Measurements from ENCODE around the gene SHROOM3. TPM values are rescaled to one million over a fixed set of nuclear protein-coding genes. Genes with fewer than 3 reads are reported as not detected.

Gene SHROOM3
- total and polyA plus RNA-seq, 7 donors = 5.1 to 71.0 (median 28.2) TPM

DNA sequence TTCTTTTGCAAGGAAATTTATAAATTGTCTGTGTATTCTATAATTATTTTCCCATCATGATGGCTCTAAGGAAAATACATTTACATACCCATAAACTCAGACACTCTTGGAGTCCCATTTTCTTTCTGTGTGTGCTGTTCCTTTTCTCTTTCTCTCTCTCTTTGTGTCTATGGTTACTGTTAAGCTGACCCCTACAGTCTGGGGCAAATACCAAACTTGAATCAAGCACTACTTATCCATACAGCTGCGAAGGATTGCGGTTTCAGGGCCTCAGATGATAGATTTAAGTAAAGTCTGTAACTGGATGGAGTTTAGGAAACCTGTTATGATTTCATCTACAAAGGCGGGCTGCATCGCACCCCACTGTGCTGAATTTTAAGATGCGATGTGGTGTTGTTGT is 150.2 kb downstream of the SHROOM3 start:
- Histone ChIP-seq H3K9me3 (no peaks in the 10 kb centered on the region), H3K4me3 (no peak overlapping the region), H3K36me3 (no peaks in the 10 kb centered on the region), H3K27ac (peak overlapping the region; percentile 10 to 80 (median 61)), H3K27me3 (no peaks in the 10 kb centered on the region), H3K4me1 (peaks cover 0 to 32% (median 31%) of the 10 kb centered on the region in 4 donors)
- intact Hi-C loops (cut with DNase I) = no loop called here
- WGBS, 2 donors = 77 to 80% methylated on average over 5 of the region's 5 CpGs
- no peak for DNase-seq
- TF ChIP-seq, protein P1, sequence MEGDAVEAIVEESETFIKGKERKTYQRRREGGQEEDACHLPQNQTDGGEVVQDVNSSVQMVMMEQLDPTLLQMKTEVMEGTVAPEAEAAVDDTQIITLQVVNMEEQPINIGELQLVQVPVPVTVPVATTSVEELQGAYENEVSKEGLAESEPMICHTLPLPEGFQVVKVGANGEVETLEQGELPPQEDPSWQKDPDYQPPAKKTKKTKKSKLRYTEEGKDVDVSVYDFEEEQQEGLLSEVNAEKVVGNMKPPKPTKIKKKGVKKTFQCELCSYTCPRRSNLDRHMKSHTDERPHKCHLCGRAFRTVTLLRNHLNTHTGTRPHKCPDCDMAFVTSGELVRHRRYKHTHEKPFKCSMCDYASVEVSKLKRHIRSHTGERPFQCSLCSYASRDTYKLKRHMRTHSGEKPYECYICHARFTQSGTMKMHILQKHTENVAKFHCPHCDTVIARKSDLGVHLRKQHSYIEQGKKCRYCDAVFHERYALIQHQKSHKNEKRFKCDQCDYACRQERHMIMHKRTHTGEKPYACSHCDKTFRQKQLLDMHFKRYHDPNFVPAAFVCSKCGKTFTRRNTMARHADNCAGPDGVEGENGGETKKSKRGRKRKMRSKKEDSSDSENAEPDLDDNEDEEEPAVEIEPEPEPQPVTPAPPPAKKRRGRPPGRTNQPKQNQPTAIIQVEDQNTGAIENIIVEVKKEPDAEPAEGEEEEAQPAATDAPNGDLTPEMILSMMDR (IDR thresholded peaks at IDR 0.05) = no peak
- no peak for TF ChIP-seq POLR2A (IDR thresholded peaks at IDR 0.05)
- TF ChIP-seq EP300 (IDR thresholded peaks at IDR 0.05) = no peak
- TF ChIP-seq POLR2AphosphoS5 (IDR thresholded peaks at IDR 0.05) = no peak

DNA sequence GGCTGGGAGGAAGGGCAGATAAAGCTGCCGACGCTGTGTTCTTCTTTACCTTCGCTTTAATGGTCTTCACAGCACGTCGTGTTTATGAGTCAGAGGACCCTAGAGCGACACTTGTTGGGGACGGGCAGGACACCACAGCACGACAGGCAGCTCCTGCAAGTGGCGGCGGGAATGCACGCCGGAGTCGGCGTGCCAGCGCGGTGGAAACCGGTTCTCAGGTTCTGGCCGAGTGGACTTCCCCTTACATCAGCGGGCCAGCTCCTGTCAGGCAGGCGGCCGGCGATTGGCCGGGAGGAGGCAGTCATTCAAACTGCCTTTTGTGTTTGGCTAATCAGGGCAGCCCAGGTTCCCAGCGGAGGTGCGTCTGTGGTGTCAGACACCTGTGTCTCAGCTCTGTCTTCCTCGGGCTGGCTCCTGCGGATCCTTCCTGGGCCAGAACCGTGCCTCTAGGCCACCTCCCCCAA is 150.9 kb downstream of the SHROOM3 start:
- H3K4me3 ChIP-seq = peak overlapping the region in 2 of 4 donors; percentile 1 to 31
- DNase-seq = peak; percentile 65
- TF ChIP-seq POLR2AphosphoS5 (IDR thresholded peaks at IDR 0.05) (peak in 1 of 4 donors; percentile 45), POLR2A (IDR thresholded peaks at IDR 0.05) (peak in 1 of 2 donors; percentile 80), EP300 (IDR thresholded peaks at IDR 0.05) (no peak)
- TF ChIP-seq, protein P1 (IDR thresholded peaks at IDR 0.05) = no peak
- intact Hi-C loops (cut with DNase I) = no loop called here
- no peaks in the 10 kb centered on the region for H3K9me3 ChIP-seq
- WGBS, 2 donors = 7 to 19% methylated on average over 28 of the region's 28 CpGs
- H3K27me3 ChIP-seq = no peaks in the 10 kb centered on the region
- H3K4me1 ChIP-seq = peaks cover 0 to 38% (median 36%) of the 10 kb centered on the region in 4 donors
- peak overlapping the region; percentile 17 to 80 (median 61) for H3K27ac ChIP-seq
- H3K36me3 ChIP-seq = no peaks in the 10 kb centered on the region

DNA sequence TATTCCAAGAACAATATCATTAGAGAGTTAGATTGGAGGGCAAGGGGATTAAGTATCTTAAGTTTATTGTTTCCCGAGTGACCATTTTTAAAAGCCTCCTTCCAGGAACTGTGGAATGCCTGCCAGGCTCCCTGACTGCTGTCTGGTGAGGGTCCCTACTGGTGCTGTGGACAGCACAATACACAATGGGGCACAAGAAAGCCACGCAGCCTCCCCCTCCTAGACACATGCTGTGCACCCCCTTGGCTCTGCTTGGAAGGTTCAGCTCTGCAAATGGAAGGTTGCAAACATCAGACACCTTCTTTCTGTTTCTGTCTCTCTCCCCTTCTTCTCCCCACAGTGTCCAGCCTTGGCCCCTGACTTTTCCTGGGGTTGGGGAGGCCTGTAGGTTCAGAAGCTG is 153.2 kb downstream of the SHROOM3 start:
- H3K9me3 ChIP-seq = no peaks in the 10 kb centered on the region
- 76 to 80% methylated on average over 2 of the region's 2 CpGs for WGBS, 2 donors
- TF ChIP-seq EP300 (IDR thresholded peaks at IDR 0.05) (no peak), POLR2A (IDR thresholded peaks at IDR 0.05) (no peak)
- intact Hi-C loops (cut with DNase I) = no loop called here
- no peaks in the 10 kb centered on the region for H3K36me3 ChIP-seq
- peak overlapping the region in 2 of 4 donors; percentile 83 to 84 for H3K27ac ChIP-seq
- H3K27me3 ChIP-seq = no peaks in the 10 kb centered on the region
- DNase-seq = no peak
- no peak overlapping the region for H3K4me3 ChIP-seq
- H3K4me1 ChIP-seq = peaks cover 0 to 45% (median 39%) of the 10 kb centered on the region in 4 donors

DNA sequence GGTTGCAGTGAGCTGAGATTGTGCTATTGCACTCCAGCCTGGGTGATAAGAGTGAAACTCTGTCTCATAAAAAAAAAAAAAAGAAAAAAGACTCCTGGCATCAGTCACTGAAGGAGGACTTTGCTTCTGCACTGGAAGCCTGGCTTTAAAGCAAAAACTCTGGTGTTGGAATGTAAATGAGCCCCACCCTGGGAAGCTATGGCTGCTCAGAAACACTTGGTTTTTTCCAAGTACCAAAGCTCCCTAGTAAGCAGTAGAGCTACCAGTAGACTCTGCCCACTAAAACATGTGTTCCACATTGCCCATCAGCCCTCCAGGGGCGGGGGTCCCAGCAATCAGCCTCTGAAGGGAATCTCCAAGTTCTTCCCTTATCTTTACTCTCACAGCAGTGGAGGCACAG is 154.4 kb downstream of the SHROOM3 start:
- TF ChIP-seq POLR2AphosphoS5 (IDR thresholded peaks at IDR 0.05) = no peak
- H3K27ac ChIP-seq = peak overlapping the region; percentile 59 to 84 (median 72)
- no peak overlapping the region for H3K4me3 ChIP-seq
- no peak for DNase-seq
- WGBS, 2 donors = 6 to 24% methylated on average over 1 of the region's 1 CpG
- no peaks in the 10 kb centered on the region for H3K9me3 ChIP-seq
- peaks cover 0 to 39% (median 29%) of the 10 kb centered on the region in 4 donors for H3K4me1 ChIP-seq
- H3K36me3 ChIP-seq = no peaks in the 10 kb centered on the region
- intact Hi-C loops (cut with DNase I) = no loop called here
- no peaks in the 10 kb centered on the region for H3K27me3 ChIP-seq

DNA sequence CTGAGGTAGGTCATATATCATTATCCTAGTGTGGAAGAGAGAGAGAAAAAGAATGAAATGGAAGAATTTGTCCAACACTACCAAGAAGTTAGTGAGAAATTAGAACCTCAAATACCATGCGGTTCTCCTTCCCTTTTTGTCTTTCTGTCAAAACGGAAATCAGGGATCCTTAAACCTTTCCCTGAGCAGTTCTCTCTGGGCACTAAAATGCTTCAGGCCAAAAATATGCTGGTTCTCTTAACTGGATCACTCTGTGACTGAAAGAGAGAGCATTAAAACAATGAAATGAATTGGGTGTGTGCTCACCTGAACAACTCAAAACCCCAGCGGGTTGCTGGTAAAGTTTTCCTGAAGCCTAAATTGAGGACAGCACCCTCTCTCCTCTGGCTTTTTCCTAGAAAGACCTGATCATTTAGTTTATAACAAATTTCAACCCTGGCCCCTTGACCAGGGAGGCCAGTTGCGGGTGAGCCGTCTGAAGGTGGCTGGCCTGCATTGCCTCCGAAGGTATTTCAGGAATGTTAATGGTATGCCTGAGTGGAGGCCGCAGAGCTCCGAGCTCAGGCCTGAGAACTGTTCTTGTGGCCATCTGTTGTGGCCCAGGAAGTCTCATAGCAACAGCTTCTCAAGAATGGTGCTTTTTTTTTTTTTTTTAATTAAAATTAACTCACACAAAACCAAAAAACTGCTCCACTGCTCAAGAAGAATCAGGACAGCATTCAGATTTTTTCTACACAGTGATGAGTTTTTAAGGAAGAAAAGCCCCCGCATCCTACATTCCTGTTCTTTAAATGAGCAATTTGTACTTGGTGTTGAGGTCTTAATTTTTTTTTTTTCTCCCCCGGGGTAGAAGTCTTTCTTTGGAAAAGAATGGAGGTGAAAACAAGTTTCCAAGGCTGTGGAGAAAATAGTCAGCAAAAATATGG is 155.1 kb downstream of the SHROOM3 start:
- H3K27ac ChIP-seq = peak overlapping the region; percentile 59 to 84 (median 72)
- no peak for TF ChIP-seq EP300 (IDR thresholded peaks at IDR 0.05)
- no peak for TF ChIP-seq POLR2AphosphoS5 (IDR thresholded peaks at IDR 0.05)
- TF ChIP-seq, protein P1 (IDR thresholded peaks at IDR 0.05) = no peak
- TF ChIP-seq POLR2A (IDR thresholded peaks at IDR 0.05) = no peak

More for the DNA sequence above, 155.1 kb downstream of the SHROOM3 start:
- Histone ChIP-seq H3K9me3 (no peaks in the 10 kb centered on the region), H3K4me3 (no peak overlapping the region), H3K4me1 (peaks cover 0 to 36% (median 22%) of the 10 kb centered on the region in 4 donors), H3K36me3 (no peaks in the 10 kb centered on the region), H3K27me3 (no peaks in the 10 kb centered on the region)
- 31 to 60% methylated on average over 10 of the region's 10 CpGs for WGBS, 2 donors
- no peak for DNase-seq
- intact Hi-C loops (cut with DNase I) = no loop called here
